ENCODE results near the gene ALG9. TPM values are rescaled to one million over a fixed set of nuclear protein-coding genes. Genes with fewer than 3 reads are reported as not detected.

The ALG9 gene, protein sequence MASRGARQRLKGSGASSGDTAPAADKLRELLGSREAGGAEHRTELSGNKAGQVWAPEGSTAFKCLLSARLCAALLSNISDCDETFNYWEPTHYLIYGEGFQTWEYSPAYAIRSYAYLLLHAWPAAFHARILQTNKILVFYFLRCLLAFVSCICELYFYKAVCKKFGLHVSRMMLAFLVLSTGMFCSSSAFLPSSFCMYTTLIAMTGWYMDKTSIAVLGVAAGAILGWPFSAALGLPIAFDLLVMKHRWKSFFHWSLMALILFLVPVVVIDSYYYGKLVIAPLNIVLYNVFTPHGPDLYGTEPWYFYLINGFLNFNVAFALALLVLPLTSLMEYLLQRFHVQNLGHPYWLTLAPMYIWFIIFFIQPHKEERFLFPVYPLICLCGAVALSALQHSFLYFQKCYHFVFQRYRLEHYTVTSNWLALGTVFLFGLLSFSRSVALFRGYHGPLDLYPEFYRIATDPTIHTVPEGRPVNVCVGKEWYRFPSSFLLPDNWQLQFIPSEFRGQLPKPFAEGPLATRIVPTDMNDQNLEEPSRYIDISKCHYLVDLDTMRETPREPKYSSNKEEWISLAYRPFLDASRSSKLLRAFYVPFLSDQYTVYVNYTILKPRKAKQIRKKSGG
- total RNA-seq = 31.8 and 36.9 TPM in 2 replicates

DNA sequence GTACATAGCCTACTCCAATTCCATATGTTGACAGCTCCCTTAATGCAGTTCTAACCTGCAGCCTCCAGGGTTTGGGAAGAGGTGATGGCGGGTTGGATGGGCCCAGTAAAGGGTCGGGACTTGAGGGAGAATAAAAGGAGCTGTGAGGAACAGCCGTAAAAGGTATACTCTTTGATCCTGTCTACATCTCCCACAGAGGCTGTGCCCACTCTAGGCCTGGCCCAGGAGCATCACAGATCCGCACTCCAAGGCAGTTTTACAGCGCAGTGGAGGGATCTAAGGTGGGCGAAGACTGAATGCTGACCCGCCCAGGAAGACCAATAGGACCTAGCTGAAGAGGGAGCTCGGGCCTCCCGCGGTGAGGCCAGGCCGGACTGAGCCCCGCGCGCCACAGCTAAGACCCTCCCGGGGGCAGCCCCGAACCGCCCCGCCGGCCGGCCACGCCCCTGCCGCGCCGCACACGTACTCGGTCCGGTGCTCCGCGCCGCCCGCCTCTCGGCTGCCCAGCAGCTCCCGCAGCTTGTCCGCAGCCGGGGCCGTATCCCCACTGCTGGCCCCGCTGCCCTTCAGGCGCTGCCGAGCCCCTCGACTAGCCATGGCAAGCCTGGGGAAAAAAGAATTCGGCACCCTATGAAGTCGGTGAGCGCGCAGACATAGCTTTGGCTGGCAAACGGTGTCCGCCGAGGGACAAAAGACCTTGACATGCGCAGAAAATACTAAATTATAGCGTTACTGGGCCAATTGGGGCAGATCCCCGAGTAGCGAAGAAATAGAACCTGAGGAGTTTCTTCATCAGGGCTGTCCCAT lies at the start of gene ALG9:
Gene ALG9 (minus strand): TSS at position 696 of the 807 bp plus-strand sequence. CDS start 99 bp downstream, at position 597.

DNA sequence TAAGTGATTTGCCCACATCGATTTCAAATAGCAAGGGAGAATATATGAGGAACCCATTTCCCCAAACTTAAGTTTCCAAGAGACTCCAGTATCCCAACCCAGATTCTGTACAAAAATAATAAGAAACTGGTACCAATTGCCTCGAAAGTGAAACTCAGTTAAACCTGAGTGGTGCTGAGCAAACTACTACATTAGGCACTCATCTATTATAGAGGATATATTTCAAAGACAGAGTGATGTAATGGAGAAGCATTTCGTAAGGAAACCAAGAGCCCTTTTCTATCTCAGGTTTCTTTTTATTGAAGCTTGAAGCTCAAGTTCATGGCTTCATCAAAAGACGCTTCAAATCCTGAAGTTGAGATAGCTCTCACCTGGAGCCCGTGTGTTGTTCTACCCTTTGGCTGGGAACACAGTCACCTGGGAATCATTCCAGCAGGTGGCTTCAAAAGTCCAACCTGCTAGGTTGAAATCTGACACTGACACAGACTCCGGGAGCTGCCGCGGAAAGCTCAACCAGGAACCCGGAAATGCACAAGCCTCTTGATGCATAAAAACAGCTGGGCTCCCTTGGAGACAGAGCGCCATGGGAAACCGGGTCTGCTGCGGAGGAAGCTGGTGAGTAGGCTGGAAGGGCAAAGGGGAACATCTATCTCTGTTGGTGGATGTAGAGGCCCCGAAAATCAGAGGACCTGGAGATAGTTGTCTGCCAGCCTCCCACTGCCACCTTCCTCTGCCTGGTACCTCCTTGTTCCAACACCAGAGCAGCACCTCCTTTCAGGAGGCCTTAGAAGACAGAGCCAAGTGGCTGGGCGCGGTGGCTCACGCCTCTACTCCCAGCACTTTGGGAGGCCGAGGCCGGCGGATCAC lies 47.2 kb upstream of the ALG9 start, which contains the start of gene C11orf52:
Gene C11orf52 (plus strand): TSS at position 524 of the 867 bp plus-strand sequence. CDS start 60 bp downstream, at position 584.

DNA sequence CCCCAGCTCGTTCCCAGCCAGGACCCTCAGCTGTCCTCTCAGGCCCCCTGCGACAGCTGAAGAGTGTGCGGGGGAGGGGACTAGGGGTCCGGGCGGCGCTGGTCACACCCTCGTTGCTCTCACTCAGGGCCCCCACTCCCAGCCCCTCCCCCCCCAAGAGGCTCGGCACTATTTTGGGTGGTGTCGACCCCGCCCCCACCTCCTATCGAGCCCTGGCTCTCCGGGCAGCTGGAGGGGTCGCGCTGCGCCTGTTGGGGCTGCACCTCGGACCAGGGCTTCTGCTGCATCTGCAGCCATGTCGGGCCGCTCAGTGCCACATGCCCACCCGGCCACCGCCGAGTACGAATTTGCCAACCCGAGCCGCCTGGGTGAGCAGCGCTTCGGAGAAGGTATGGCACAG lies 41.2 kb upstream of the ALG9 start, which contains the start of gene HSPB2:
Gene HSPB2 (plus strand): TSS at position 200 of the 400 bp plus-strand sequence. CDS start 96 bp downstream, at position 296.

DNA sequence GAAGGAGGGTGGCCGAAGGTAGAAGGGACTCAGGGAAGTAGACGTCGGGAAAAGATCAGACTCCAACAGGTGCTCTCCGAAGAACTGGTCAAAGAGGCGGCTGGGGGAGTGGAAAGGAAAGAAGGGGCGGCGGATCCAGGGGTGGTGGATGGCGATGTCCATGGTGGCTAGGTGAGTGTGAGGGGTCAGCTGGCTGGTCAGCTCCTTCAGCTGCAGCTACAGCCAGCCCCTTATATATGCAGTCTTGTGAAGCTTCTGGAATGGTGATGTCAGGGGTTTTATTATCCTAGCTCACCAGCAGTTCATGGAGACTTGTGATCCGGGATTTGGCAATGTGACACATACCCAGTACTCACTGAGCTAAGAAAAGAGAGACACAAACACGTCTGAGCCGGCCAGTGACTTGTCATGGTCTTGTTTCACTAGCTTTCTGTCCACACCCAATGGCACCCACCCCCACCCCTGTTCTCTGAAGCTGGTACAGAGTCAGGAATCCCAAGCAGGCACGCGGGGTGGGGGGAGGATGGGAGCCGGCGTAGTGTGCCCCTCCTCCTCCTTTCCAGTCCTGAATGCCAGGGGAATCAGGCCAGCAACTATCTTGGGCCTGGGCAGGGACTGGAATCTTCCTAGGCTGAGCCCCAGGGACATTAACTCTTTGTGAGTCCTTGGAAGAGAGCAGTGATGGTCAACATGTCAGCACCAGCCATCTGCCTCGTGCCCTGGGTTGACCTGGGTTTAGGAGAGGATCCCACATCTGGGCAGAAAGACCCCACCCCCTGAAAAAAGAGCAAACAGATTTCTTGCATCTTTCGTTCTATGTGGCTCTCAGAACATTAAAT lies 40.4 kb upstream of the ALG9 start, which contains the start of gene CRYAB:
Gene CRYAB (minus strand): TSS at position 208 of the 839 bp plus-strand sequence. CDS start 46 bp downstream, at position 162.

DNA sequence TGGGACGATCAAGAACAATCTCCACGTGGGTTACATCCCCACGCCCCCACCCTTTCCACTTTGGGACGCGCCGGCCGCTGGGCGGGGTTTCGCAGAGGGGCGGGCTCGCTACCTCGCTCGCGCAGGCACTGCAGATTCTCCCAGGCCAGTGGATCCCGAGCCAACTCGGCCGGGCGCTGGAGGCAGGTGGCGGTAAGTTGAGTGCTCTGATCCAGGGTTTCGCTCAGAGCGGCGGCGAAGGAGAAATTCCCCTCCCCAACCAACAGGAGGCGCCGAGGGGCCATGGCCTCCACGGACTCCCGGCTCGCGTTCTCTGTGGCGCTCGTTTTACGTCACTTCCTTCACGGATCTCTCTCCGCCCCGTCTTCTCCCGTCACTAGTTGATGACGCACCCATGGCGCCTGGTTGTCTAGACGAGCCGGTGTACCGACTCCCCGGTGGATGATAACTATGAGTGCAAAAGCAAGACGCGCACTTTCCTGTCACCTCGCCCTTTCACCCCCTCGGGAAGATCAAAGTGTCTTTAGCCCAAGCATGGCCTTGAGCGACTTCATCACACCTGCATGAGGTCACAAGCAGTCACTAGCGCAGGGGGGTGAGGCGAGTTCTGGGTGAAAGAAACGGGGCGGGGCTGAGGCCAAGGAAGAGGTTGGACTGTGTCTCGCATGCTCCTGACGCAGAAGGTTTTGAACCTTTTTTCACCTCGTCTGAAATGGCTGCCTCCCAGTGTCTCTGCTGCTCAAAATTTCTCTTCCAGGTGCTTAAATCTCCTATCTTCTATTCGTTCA lies 7.7 kb upstream of the ALG9 start, which contains the start of the genes CFAP68 and FDXACB1:
Gene CFAP68 (plus strand): TSS at position 693 of the 788 bp plus-strand sequence. CDS start 20 bp downstream, at position 713.
Gene FDXACB1 (minus strand): TSS at position 317 of the 788 bp plus-strand sequence. CDS start 33 bp downstream, at position 284.

DNA sequence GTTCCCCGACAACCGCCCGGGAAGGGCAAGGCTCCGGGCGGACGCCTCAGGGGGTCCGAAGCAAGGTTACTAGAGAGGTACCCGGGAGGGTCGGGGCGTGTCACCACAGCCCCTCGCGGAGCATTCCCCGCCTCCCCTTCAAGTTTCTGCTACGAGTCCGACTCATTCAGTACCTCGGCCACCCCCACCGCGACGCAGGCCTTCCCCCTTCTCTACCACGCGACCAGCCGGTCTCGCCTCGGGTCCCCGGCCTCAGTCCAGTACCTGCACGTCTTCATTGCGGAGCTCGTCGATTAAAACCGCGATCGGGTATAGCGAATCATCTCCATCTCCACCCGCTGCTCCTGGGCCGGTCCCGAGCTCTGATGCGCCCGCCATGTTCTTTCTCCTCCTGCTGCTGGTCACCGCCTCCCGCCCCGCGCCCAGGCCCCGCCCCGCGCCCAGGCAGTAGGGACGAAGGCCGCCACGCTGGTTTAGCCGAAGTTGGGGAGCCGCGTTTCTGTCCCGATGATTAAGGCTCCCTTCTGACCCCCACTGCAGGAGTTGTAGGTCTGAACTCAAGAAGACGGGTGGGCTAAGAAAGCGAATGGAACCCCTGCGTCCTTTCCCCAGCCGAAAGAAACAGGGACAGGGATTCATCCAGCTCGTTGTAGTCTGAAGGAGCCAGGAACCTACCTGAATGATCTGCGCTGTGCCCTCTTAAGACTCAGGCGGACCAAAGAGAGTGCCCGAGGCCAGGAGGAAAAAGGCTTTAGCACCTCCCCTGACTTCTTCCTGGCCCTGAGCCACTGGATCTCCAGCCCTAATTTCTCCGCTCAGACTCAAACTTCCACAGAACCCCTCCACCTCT lies 105.2 kb downstream of the ALG9 start, which contains the start of gene PPP2R1B:
Gene PPP2R1B (minus strand): TSS at position 406 of the 850 bp plus-strand sequence. CDS start 28 bp downstream, at position 378.

Other genes with a start within 250 kb of the ALG9 start
- 25.6 and 39.5 TPM in 2 replicates for gene PPP2R1B, start 105.2 kb downstream of the ALG9 start, total RNA-seq
- 2.2 and 2.3 TPM in 2 replicates for gene FDXACB1, start 7.6 kb upstream of the ALG9 start, total RNA-seq
- 16.2 and 18.3 TPM in 2 replicates for gene CFAP68, start 8.0 kb upstream of the ALG9 start, total RNA-seq
- gene CRYAB, start 40.2 kb upstream of the ALG9 start, total RNA-seq = 0.85 and 18.1 TPM in 2 replicates
- gene HSPB2, start 41.2 kb upstream of the ALG9 start, total RNA-seq = 0.24 TPM in 1 of 2 replicates, not detected in the other
- gene C11orf52, start 47.3 kb upstream of the ALG9 start, total RNA-seq = 1.1 and 1.7 TPM in 2 replicates
- 10.9 and 20.5 TPM in 2 replicates for gene DIXDC1, start 65.8 kb upstream of the ALG9 start, total RNA-seq
- 39.8 and 40.7 TPM in 2 replicates for gene DLAT, start 153.8 kb upstream of the ALG9 start, total RNA-seq
- gene PIH1D2, start 202.4 kb upstream of the ALG9 start, total RNA-seq = 0.72 and 1.1 TPM in 2 replicates
- 17.8 and 24.3 TPM in 2 replicates for gene NKAPD1, start 202.7 kb upstream of the ALG9 start, total RNA-seq
- 38.8 and 49.9 TPM in 2 replicates for gene TIMM8B, start 215.2 kb upstream of the ALG9 start, total RNA-seq
- gene SDHD, start 215.3 kb upstream of the ALG9 start, total RNA-seq = 172 and 180 TPM in 2 replicates